GM20000 (cell line): Measurements from ENCODE around the gene HLA-DQB1.
"Not testable (repeated sequence)": the region's sequence is repeated elsewhere in the genome, so short reads cannot be mapped to it uniquely, and the experiment has no call there.

Source experiments
- DNase-seq: peaks from one replicate; pipeline ENCODE4 v3.0.0; 2012; ENCODE audit warnings: low spot score
- CTCF ChIP-seq: IDR thresholded peaks from 2 replicates; pipeline ENCODE4 v1.5.1; 2012; ENCODE audit warnings: mild to moderate bottlenecking, control low read depth; ENCODE audit errors: extremely low read depth, missing control alignments

Gene HLA-DQB1

GRCh38 chr6:32659856-32660595 is 6.4 kb downstream of the HLA-DQB1 start:
- peak; percentile 26 for DNase-seq
- TF ChIP-seq CTCF, result no peak

GRCh38 chr6:32658268-32658897 is 8.1 kb downstream of the HLA-DQB1 start:
- TF ChIP-seq CTCF, result no peak
- DNase-seq, result no peak

GRCh38 chr6:32657819-32658218 is 8.6 kb downstream of the HLA-DQB1 start:
- DNase-seq, result not testable (repeated sequence)

- not testable (repeated sequence) for DNase-seq
Measured at GRCh38 chr6:32657329-32657728, 9.1 kb downstream of the HLA-DQB1 start.

GRCh38 chr6:32655203-32655710 is 11.2 kb downstream of the HLA-DQB1 start:
- DNase-seq, result no peak
- no peak for TF ChIP-seq CTCF

- no peak for DNase-seq
- no peak for TF ChIP-seq CTCF
Measured at GRCh38 chr6:32645047-32645703, 21.3 kb downstream of the HLA-DQB1 start.

GRCh38 chr6:32643904-32644303 is 22.6 kb downstream of the HLA-DQB1 start:
- TF ChIP-seq CTCF, result no peak
- no peak for DNase-seq

- no peak for DNase-seq
- no peak for TF ChIP-seq CTCF
Measured at GRCh38 chr6:32642720-32643106, 23.7 kb downstream of the HLA-DQB1 start.

- not testable (repeated sequence) for DNase-seq
Measured at GRCh38 chr6:32641785-32642719, 24.4 kb downstream of the HLA-DQB1 start.
